ENCODE data around the gene ABI2. TPM values are rescaled to one million over a fixed set of nuclear protein-coding genes. Genes with fewer than 3 reads are reported as not detected.
A peak's percentile ranks its signal among the peaks of the same experiment; 100 is the strongest.

ABI2 gene
- total RNA-seq, 2 donors from 2014 or later = 50.0 to 64.8 TPM

GRCh38 chr2:203462308-203462707 is 134.1 kb downstream of the ABI2 start:
- H3K4me3 ChIP-seq = no peak overlapping the region
- H3K36me3 ChIP-seq = no peaks in the 10 kb centered on the region
- WGBS = 85% methylated on average over 1 of the region's 1 CpG
- no peak for TF ChIP-seq POLR2AphosphoS5 (IDR thresholded peaks at IDR 0.05)
- TF ChIP-seq CTCF (IDR thresholded peaks at IDR 0.05) = no peak
- TF ChIP-seq POLR2A (IDR thresholded peaks at IDR 0.05) = no peak
- intact Hi-C loops (cut with DNase I) = no loop called here
- H3K9me3 ChIP-seq = no peaks in the 10 kb centered on the region
- H3K4me1 ChIP-seq (replicated peaks) = no peaks in the 10 kb centered on the region
- DNase-seq (ENCODE audit: low spot score) = no peak
- H3K27ac ChIP-seq = no peak overlapping the region
- H3K27me3 ChIP-seq (replicated peaks; ENCODE audit: insufficient read depth) = no peaks in the 10 kb centered on the region

DNA sequence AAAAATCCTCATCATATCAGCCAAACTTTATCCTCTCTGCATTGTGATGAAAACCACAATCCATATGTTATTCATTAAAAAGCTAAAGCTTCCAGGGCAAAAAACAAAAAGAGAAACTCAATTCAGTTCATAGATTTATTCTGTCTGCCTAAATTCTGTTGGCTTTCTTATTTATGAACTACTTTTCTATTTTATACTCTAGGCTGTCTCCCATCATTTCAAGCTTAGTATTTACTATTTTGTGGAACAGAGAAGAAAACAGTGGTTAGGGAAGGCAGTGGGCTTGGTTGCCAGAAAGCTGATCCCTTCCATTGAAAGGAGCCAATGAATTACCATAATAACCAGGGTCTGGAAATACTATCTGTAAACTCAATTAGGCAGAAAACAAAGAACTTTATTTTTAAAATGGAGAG is 135.1 kb downstream of the ABI2 start:
- intact Hi-C loops (cut with DNase I) = no loop called here
- no peaks in the 10 kb centered on the region for H3K36me3 ChIP-seq
- no peak for DNase-seq (ENCODE audit: low spot score)

DNA sequence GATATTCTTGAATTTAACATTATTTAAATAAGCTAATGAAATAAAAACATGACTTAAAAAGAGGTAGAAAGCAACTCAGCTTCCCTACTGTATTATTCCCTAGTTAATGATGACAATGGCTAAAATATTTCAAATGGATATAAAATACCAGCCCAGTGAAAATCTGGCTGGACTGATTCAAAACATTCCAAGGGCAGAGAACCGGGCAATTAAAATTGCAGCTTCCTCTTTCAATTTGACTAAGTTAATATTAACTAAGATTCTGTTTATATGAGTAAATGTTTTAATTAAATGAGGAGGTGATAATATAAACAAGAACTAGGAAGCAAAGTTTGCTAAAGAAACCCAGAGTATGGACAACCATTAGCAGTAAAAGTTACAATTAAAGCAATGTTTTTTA is 141.4 kb downstream of the ABI2 start:
- H3K27ac ChIP-seq = no peak overlapping the region
- no peak for DNase-seq (ENCODE audit: low spot score)
- H3K36me3 ChIP-seq = no peaks in the 10 kb centered on the region
- no peaks in the 10 kb centered on the region for H3K4me1 ChIP-seq (replicated peaks)
- 19% methylated on average over 1 of the region's 1 CpG for WGBS
- TF ChIP-seq CTCF (IDR thresholded peaks at IDR 0.05) (no peak), POLR2A (IDR thresholded peaks at IDR 0.05) (no peak), POLR2AphosphoS5 (IDR thresholded peaks at IDR 0.05) (no peak)
- H3K27me3 ChIP-seq (replicated peaks; ENCODE audit: insufficient read depth) = no peaks in the 10 kb centered on the region
- H3K9me3 ChIP-seq = no peaks in the 10 kb centered on the region
- H3K4me3 ChIP-seq = no peak overlapping the region
- intact Hi-C loops (cut with DNase I) = no loop called here

More for the DNA sequence above, 135.1 kb downstream of the ABI2 start:
- no peak overlapping the region for H3K4me3 ChIP-seq
- no peaks in the 10 kb centered on the region for H3K27me3 ChIP-seq (replicated peaks; ENCODE audit: insufficient read depth)
- no peaks in the 10 kb centered on the region for H3K4me1 ChIP-seq (replicated peaks)
- H3K27ac ChIP-seq = no peak overlapping the region
- TF ChIP-seq CTCF (IDR thresholded peaks at IDR 0.05) = no peak
- TF ChIP-seq POLR2A (IDR thresholded peaks at IDR 0.05) = no peak
- no peak for TF ChIP-seq POLR2AphosphoS5 (IDR thresholded peaks at IDR 0.05)
- H3K9me3 ChIP-seq = no peaks in the 10 kb centered on the region

GRCh38 chr2:203470371-203470770 is 142.2 kb downstream of the ABI2 start:
- peak; percentile 11 for DNase-seq (ENCODE audit: low spot score)
- H3K4me1 ChIP-seq (replicated peaks) = no peaks in the 10 kb centered on the region
- no peak overlapping the region for H3K4me3 ChIP-seq
- no peak overlapping the region for H3K27ac ChIP-seq
- H3K27me3 ChIP-seq (replicated peaks; ENCODE audit: insufficient read depth) = no peaks in the 10 kb centered on the region
- TF ChIP-seq POLR2A (IDR thresholded peaks at IDR 0.05) (no peak), POLR2AphosphoS5 (IDR thresholded peaks at IDR 0.05) (peak; percentile 6)
- H3K9me3 ChIP-seq = no peaks in the 10 kb centered on the region
- intact Hi-C loops (cut with DNase I) = no loop called here
- H3K36me3 ChIP-seq = no peaks in the 10 kb centered on the region
- 72% methylated on average over 4 of the region's 4 CpGs for WGBS

GRCh38 chr2:203471323-203471722 is 143.1 kb downstream of the ABI2 start:
- H3K4me3 ChIP-seq = no peak overlapping the region
- intact Hi-C loops (cut with DNase I) = no loop called here
- no peak for DNase-seq (ENCODE audit: low spot score)
- no peaks in the 10 kb centered on the region for H3K4me1 ChIP-seq (replicated peaks)
- no peaks in the 10 kb centered on the region for H3K9me3 ChIP-seq
- H3K36me3 ChIP-seq = no peaks in the 10 kb centered on the region
- no peaks in the 10 kb centered on the region for H3K27me3 ChIP-seq (replicated peaks; ENCODE audit: insufficient read depth)
- H3K27ac ChIP-seq = no peak overlapping the region
- 88% methylated on average over 5 of the region's 5 CpGs for WGBS
- TF ChIP-seq POLR2AphosphoS5 (IDR thresholded peaks at IDR 0.05) (no peak), CTCF (IDR thresholded peaks at IDR 0.05) (no peak), POLR2A (IDR thresholded peaks at IDR 0.05) (no peak)
